Measurements from ENCODE around the gene TOP2B.

The TOP2B gene

GRCh38 chr3:25581823-25582222 is 82.9 kb downstream of the TOP2B start:
- H2AFZ ChIP-seq (ENCODE audit: low read length): no peak overlapping the region

DNA sequence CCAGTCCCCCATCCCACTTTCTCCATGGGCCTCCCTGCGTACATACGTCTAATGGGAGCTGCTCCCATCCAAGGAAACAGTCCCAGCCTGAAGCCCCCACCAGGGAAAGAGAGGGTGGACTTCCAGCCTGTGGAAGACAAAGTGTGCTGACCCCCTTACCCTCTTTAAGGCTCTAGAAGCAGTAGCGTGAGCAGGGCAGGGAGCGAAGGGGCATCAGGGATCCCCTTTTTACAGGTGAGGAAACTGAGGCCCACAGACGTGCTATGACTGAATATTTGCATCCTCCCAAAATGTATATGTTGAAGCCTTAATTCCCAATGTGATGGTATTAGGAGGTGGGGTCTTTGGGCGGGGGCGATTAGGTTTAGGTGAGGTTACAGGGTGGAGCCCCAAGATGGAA is 83.4 kb downstream of the TOP2B start:
- H3K4me2 ChIP-seq (ENCODE audit: low read depth, low read length, poor library complexity, severe bottlenecking): no peak overlapping the region
- no peaks in the 10 kb centered on the region for H3K9me2 ChIP-seq (replicated peaks; ENCODE audit: low read depth, low read length)
- H3K79me2 ChIP-seq (ENCODE audit: insufficient read depth, low read length): no peaks in the 10 kb centered on the region
- TF ChIP-seq, protein P1, sequence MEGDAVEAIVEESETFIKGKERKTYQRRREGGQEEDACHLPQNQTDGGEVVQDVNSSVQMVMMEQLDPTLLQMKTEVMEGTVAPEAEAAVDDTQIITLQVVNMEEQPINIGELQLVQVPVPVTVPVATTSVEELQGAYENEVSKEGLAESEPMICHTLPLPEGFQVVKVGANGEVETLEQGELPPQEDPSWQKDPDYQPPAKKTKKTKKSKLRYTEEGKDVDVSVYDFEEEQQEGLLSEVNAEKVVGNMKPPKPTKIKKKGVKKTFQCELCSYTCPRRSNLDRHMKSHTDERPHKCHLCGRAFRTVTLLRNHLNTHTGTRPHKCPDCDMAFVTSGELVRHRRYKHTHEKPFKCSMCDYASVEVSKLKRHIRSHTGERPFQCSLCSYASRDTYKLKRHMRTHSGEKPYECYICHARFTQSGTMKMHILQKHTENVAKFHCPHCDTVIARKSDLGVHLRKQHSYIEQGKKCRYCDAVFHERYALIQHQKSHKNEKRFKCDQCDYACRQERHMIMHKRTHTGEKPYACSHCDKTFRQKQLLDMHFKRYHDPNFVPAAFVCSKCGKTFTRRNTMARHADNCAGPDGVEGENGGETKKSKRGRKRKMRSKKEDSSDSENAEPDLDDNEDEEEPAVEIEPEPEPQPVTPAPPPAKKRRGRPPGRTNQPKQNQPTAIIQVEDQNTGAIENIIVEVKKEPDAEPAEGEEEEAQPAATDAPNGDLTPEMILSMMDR (conservative IDR thresholded peaks at IDR 0.05; ENCODE audit: low read length): no peak
- TF ChIP-seq EZH2phosphoT487 (IDR thresholded peaks at IDR 0.05; ENCODE audit: borderline replicate concordance): no peak
- H3K9ac ChIP-seq (ENCODE audit: low read depth, low read length, poor library complexity, severe bottlenecking): no peak overlapping the region
- H4K20me1 ChIP-seq (ENCODE audit: insufficient read depth, low read length, poor library complexity, severe bottlenecking): no peaks in the 10 kb centered on the region
- H2AFZ ChIP-seq (ENCODE audit: low read length): no peak overlapping the region
- H3K4me3 ChIP-seq (ENCODE audit: low read length, poor library complexity, severe bottlenecking): no peak overlapping the region
- no peaks in the 10 kb centered on the region for H3K27me3 ChIP-seq (ENCODE audit: insufficient read depth, low read length, poor library complexity, severe bottlenecking)
- no peaks in the 10 kb centered on the region for H3K36me3 ChIP-seq (ENCODE audit: insufficient read depth, low read length)
- H3K9me3 ChIP-seq (ENCODE audit: insufficient read depth, low read depth, low read length): no peaks in the 10 kb centered on the region
- no peaks in the 10 kb centered on the region for H3F3A ChIP-seq (ENCODE audit: low read depth)
- no peaks in the 10 kb centered on the region for H3K4me1 ChIP-seq (ENCODE audit: insufficient read depth, low read length, poor library complexity, severe bottlenecking)

More at GRCh38 chr3:25581823-25582222, 82.9 kb downstream of the TOP2B start:
- Histone ChIP-seq H3K9me2 (replicated peaks; ENCODE audit: low read depth, low read length) (no peaks in the 10 kb centered on the region), H4K20me1 (ENCODE audit: insufficient read depth, low read length, poor library complexity, severe bottlenecking) (no peaks in the 10 kb centered on the region), H3K4me2 (ENCODE audit: low read depth, low read length, poor library complexity, severe bottlenecking) (no peak overlapping the region), H3K27me3 (ENCODE audit: insufficient read depth, low read length, poor library complexity, severe bottlenecking) (no peaks in the 10 kb centered on the region), H3K4me3 (ENCODE audit: low read length, poor library complexity, severe bottlenecking) (no peak overlapping the region), H3F3A (ENCODE audit: low read depth) (no peaks in the 10 kb centered on the region), H3K79me2 (ENCODE audit: insufficient read depth, low read length) (no peaks in the 10 kb centered on the region), H3K9me3 (ENCODE audit: insufficient read depth, low read depth, low read length) (no peaks in the 10 kb centered on the region), H3K9ac (ENCODE audit: low read depth, low read length, poor library complexity, severe bottlenecking) (no peak overlapping the region), H3K4me1 (ENCODE audit: insufficient read depth, low read length, poor library complexity, severe bottlenecking) (no peaks in the 10 kb centered on the region), H3K36me3 (ENCODE audit: insufficient read depth, low read length) (no peaks in the 10 kb centered on the region)
- TF ChIP-seq EZH2phosphoT487 (IDR thresholded peaks at IDR 0.05; ENCODE audit: borderline replicate concordance): no peak
- TF ChIP-seq, protein P1 (conservative IDR thresholded peaks at IDR 0.05; ENCODE audit: low read length): no peak

DNA sequence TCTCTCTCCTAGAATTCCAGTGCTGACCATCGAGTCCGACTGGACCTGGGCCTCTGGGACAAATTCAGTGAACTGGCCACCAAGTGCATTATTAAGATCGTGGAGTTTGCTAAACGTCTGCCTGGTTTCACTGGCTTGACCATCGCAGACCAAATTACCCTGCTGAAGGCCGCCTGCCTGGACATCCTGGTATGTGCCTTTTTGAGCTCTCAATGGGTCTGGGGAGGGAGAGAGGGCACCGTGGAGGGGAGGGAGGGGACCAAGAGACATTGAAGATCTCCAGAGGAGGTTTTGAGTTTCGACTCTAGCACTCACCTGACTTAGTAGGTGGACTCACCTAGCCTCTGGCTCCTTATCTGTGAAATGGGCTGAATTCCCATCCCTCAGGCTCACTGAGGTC is 84.2 kb downstream of the TOP2B start:
- H3K9me2 ChIP-seq (replicated peaks; ENCODE audit: low read depth, low read length): no peaks in the 10 kb centered on the region
- no peaks in the 10 kb centered on the region for H3K9me3 ChIP-seq (ENCODE audit: insufficient read depth, low read depth, low read length)
- no peaks in the 10 kb centered on the region for H3K36me3 ChIP-seq (ENCODE audit: insufficient read depth, low read length)
- no peaks in the 10 kb centered on the region for H4K20me1 ChIP-seq (ENCODE audit: insufficient read depth, low read length, poor library complexity, severe bottlenecking)
- H3K4me1 ChIP-seq (ENCODE audit: insufficient read depth, low read length, poor library complexity, severe bottlenecking): no peaks in the 10 kb centered on the region
- H3K79me2 ChIP-seq (ENCODE audit: insufficient read depth, low read length): no peaks in the 10 kb centered on the region
- no peak overlapping the region for H3K9ac ChIP-seq (ENCODE audit: low read depth, low read length, poor library complexity, severe bottlenecking)
- no peak overlapping the region for H2AFZ ChIP-seq (ENCODE audit: low read length)
- no peak overlapping the region for H3K4me3 ChIP-seq (ENCODE audit: low read length, poor library complexity, severe bottlenecking)
- no peaks in the 10 kb centered on the region for H3F3A ChIP-seq (ENCODE audit: low read depth)
- TF ChIP-seq, protein P1 (conservative IDR thresholded peaks at IDR 0.05; ENCODE audit: low read length): no peak
- TF ChIP-seq EZH2phosphoT487 (IDR thresholded peaks at IDR 0.05; ENCODE audit: borderline replicate concordance): no peak
- no peak overlapping the region for H3K4me2 ChIP-seq (ENCODE audit: low read depth, low read length, poor library complexity, severe bottlenecking)
- H3K27me3 ChIP-seq (ENCODE audit: insufficient read depth, low read length, poor library complexity, severe bottlenecking): no peaks in the 10 kb centered on the region
